PC-9 (cell line): ENCODE data around the gene KLK5.

Experiments used
- CTCF ChIP-seq: fragments of 200-600 bp; sonication (generic); conservative IDR thresholded peaks from 2 replicates; pipeline ENCODE4 v1.6.1; 2017; ENCODE audit warnings: mixed run types, antibody characterized with exemption, mild to moderate bottlenecking, moderate library complexity
- EZH2 ChIP-seq: fragments of 200-600 bp; sonication (generic); IDR thresholded peaks from 2 replicates; pipeline ENCODE4 v1.8.0; 2017; ENCODE audit warnings: antibody characterized with exemption, low read depth

GRCh38 chr19:50977626-50978025 lies 24.8 kb upstream of the KLK5 start:
- TF ChIP-seq CTCF (no peak), EZH2 (no peak)
